Measurements from ENCODE around the gene HCRTR2.

The HCRTR2 gene

GRCh38 chr6:55175078-55176049, 1.0 kb downstream of the HCRTR2 start:
- Histone ChIP-seq H3K9me3 (ENCODE audit: control insufficient read depth in 5 of 5, low read length in 5 of 5) (no peaks in the 10 kb centered on the region), H3K27ac (ENCODE audit: low read depth, low read length) (no peak overlapping the region), H3K27me3 (ENCODE audit: control insufficient read depth in 5 of 5, insufficient read depth in 4 of 5, low read length in 5 of 5) (peaks cover 0 to 28% (median 14%) of the 10 kb centered on the region in 5 donors), H3K36me3 (ENCODE audit: control insufficient read depth in 5 of 5, insufficient read depth in 5 of 5, low read length in 5 of 5) (no peaks in the 10 kb centered on the region), H3K9ac (ENCODE audit: low read length in 5 of 5) (no peak overlapping the region), H3K4me3 (ENCODE audit: low read depth in 1 of 5, low read length in 5 of 5) (no peak overlapping the region), H3K4me1 (ENCODE audit: control insufficient read depth in 5 of 5, insufficient read depth in 5 of 5, low read length in 5 of 5) (peaks cover 0 to 5% (median 3%) of the 10 kb centered on the region in 5 donors)

GRCh38 chr6:55176958-55177357, 2.6 kb downstream of the HCRTR2 start:
- Histone ChIP-seq H3K4me3 (ENCODE audit: low read depth in 1 of 5, low read length in 5 of 5) (no peak overlapping the region), H3K27me3 (ENCODE audit: control insufficient read depth in 5 of 5, insufficient read depth in 4 of 5, low read length in 5 of 5) (peaks cover 0 to 28% (median 14%) of the 10 kb centered on the region in 5 donors), H3K36me3 (ENCODE audit: control insufficient read depth in 5 of 5, insufficient read depth in 5 of 5, low read length in 5 of 5) (no peaks in the 10 kb centered on the region), H3K4me1 (ENCODE audit: control insufficient read depth in 5 of 5, insufficient read depth in 5 of 5, low read length in 5 of 5) (peaks cover 0 to 5% (median 3%) of the 10 kb centered on the region in 5 donors), H3K9me3 (ENCODE audit: control insufficient read depth in 5 of 5, low read length in 5 of 5) (no peaks in the 10 kb centered on the region), H3K27ac (ENCODE audit: low read depth, low read length) (no peak overlapping the region), H3K9ac (ENCODE audit: low read length in 5 of 5) (no peak overlapping the region)

- Histone ChIP-seq H3K9ac (ENCODE audit: low read length in 5 of 5) (no peak overlapping the region), H3K4me3 (ENCODE audit: low read depth in 1 of 5, low read length in 5 of 5) (no peak overlapping the region), H3K27me3 (ENCODE audit: control insufficient read depth in 5 of 5, insufficient read depth in 4 of 5, low read length in 5 of 5) (peaks cover 0 to 7% (median 6%) of the 10 kb centered on the region in 5 donors), H3K9me3 (ENCODE audit: control insufficient read depth in 5 of 5, low read length in 5 of 5) (no peaks in the 10 kb centered on the region), H3K36me3 (ENCODE audit: control insufficient read depth in 5 of 5, insufficient read depth in 5 of 5, low read length in 5 of 5) (no peaks in the 10 kb centered on the region), H3K4me1 (ENCODE audit: control insufficient read depth in 5 of 5, insufficient read depth in 5 of 5, low read length in 5 of 5) (no peaks in the 10 kb centered on the region), H3K27ac (ENCODE audit: low read depth, low read length) (no peak overlapping the region)
These were observed 5.9 kb downstream of the HCRTR2 start for GRCh38 chr6:55180258-55180657.

GRCh38 chr6:55182016-55182650, 7.8 kb downstream of the HCRTR2 start:
- Histone ChIP-seq H3K9ac (ENCODE audit: low read length in 5 of 5) (no peak overlapping the region), H3K27ac (ENCODE audit: low read depth, low read length) (no peak overlapping the region), H3K4me3 (ENCODE audit: low read depth in 1 of 5, low read length in 5 of 5) (no peak overlapping the region), H3K27me3 (ENCODE audit: control insufficient read depth in 5 of 5, insufficient read depth in 4 of 5, low read length in 5 of 5) (peaks cover 0 to 3% (median 0%) of the 10 kb centered on the region in 5 donors), H3K4me1 (ENCODE audit: control insufficient read depth in 5 of 5, insufficient read depth in 5 of 5, low read length in 5 of 5) (no peaks in the 10 kb centered on the region), H3K9me3 (ENCODE audit: control insufficient read depth in 5 of 5, low read length in 5 of 5) (no peaks in the 10 kb centered on the region), H3K36me3 (ENCODE audit: control insufficient read depth in 5 of 5, insufficient read depth in 5 of 5, low read length in 5 of 5) (no peaks in the 10 kb centered on the region)

GRCh38 chr6:55184782-55185530, 10.6 kb downstream of the HCRTR2 start:
- Histone ChIP-seq H3K36me3 (ENCODE audit: control insufficient read depth in 5 of 5, insufficient read depth in 5 of 5, low read length in 5 of 5) (no peaks in the 10 kb centered on the region), H3K4me1 (ENCODE audit: control insufficient read depth in 5 of 5, insufficient read depth in 5 of 5, low read length in 5 of 5) (no peaks in the 10 kb centered on the region), H3K27ac (ENCODE audit: low read depth, low read length) (no peak overlapping the region), H3K27me3 (ENCODE audit: control insufficient read depth in 5 of 5, insufficient read depth in 4 of 5, low read length in 5 of 5) (peaks cover 0 to 3% (median 0%) of the 10 kb centered on the region in 5 donors), H3K4me3 (ENCODE audit: low read depth in 1 of 5, low read length in 5 of 5) (no peak overlapping the region), H3K9me3 (ENCODE audit: control insufficient read depth in 5 of 5, low read length in 5 of 5) (no peaks in the 10 kb centered on the region), H3K9ac (ENCODE audit: low read length in 5 of 5) (no peak overlapping the region)

- Histone ChIP-seq H3K9ac (ENCODE audit: low read length in 5 of 5) (no peak overlapping the region), H3K36me3 (ENCODE audit: control insufficient read depth in 5 of 5, insufficient read depth in 5 of 5, low read length in 5 of 5) (no peaks in the 10 kb centered on the region), H3K4me3 (ENCODE audit: low read depth in 1 of 5, low read length in 5 of 5) (no peak overlapping the region), H3K4me1 (ENCODE audit: control insufficient read depth in 5 of 5, insufficient read depth in 5 of 5, low read length in 5 of 5) (no peaks in the 10 kb centered on the region), H3K9me3 (ENCODE audit: control insufficient read depth in 5 of 5, low read length in 5 of 5) (no peaks in the 10 kb centered on the region), H3K27me3 (ENCODE audit: control insufficient read depth in 5 of 5, insufficient read depth in 4 of 5, low read length in 5 of 5) (no peaks in the 10 kb centered on the region), H3K27ac (ENCODE audit: low read depth, low read length) (no peak overlapping the region)
These were observed 24.4 kb downstream of the HCRTR2 start for GRCh38 chr6:55198715-55199114.

- Histone ChIP-seq H3K27me3 (ENCODE audit: control insufficient read depth in 5 of 5, insufficient read depth in 4 of 5, low read length in 5 of 5) (no peaks in the 10 kb centered on the region), H3K9me3 (ENCODE audit: control insufficient read depth in 5 of 5, low read length in 5 of 5) (no peaks in the 10 kb centered on the region), H3K27ac (ENCODE audit: low read depth, low read length) (no peak overlapping the region), H3K36me3 (ENCODE audit: control insufficient read depth in 5 of 5, insufficient read depth in 5 of 5, low read length in 5 of 5) (no peaks in the 10 kb centered on the region), H3K4me1 (ENCODE audit: control insufficient read depth in 5 of 5, insufficient read depth in 5 of 5, low read length in 5 of 5) (no peaks in the 10 kb centered on the region), H3K4me3 (ENCODE audit: low read depth in 1 of 5, low read length in 5 of 5) (no peak overlapping the region), H3K9ac (ENCODE audit: low read length in 5 of 5) (no peak overlapping the region)
These were observed 24.9 kb downstream of the HCRTR2 start for GRCh38 chr6:55199239-55199638.

GRCh38 chr6:55208478-55209458, 34.5 kb downstream of the HCRTR2 start:
- no peak overlapping the region for H3K4me3 ChIP-seq (ENCODE audit: low read depth in 1 of 5, low read length in 5 of 5)
- no peaks in the 10 kb centered on the region for H3K4me1 ChIP-seq (ENCODE audit: control insufficient read depth in 5 of 5, insufficient read depth in 5 of 5, low read length in 5 of 5)
- no peaks in the 10 kb centered on the region for H3K9me3 ChIP-seq (ENCODE audit: control insufficient read depth in 5 of 5, low read length in 5 of 5)
- H3K9ac ChIP-seq (ENCODE audit: low read length in 5 of 5): no peak overlapping the region
- no peak overlapping the region for H3K27ac ChIP-seq (ENCODE audit: low read depth, low read length)
- H3K36me3 ChIP-seq (ENCODE audit: control insufficient read depth in 5 of 5, insufficient read depth in 5 of 5, low read length in 5 of 5): no peaks in the 10 kb centered on the region
- H3K27me3 ChIP-seq (ENCODE audit: control insufficient read depth in 5 of 5, insufficient read depth in 4 of 5, low read length in 5 of 5): no peaks in the 10 kb centered on the region

GRCh38 chr6:55210952-55211351, 36.6 kb downstream of the HCRTR2 start:
- H3K4me1 ChIP-seq (ENCODE audit: control insufficient read depth in 5 of 5, insufficient read depth in 5 of 5, low read length in 5 of 5): no peaks in the 10 kb centered on the region
- H3K9me3 ChIP-seq (ENCODE audit: control insufficient read depth in 5 of 5, low read length in 5 of 5): no peaks in the 10 kb centered on the region
- no peak overlapping the region for H3K27ac ChIP-seq (ENCODE audit: low read depth, low read length)
- no peak overlapping the region for H3K9ac ChIP-seq (ENCODE audit: low read length in 5 of 5)
- no peaks in the 10 kb centered on the region for H3K36me3 ChIP-seq (ENCODE audit: control insufficient read depth in 5 of 5, insufficient read depth in 5 of 5, low read length in 5 of 5)
- H3K4me3 ChIP-seq (ENCODE audit: low read depth in 1 of 5, low read length in 5 of 5): no peak overlapping the region
- H3K27me3 ChIP-seq (ENCODE audit: control insufficient read depth in 5 of 5, insufficient read depth in 4 of 5, low read length in 5 of 5): no peaks in the 10 kb centered on the region

Measured in subcutaneous abdominal adipose tissue (tissue), 5 donors.